ENCODE results near the gene HPX. TPM values are rescaled to one million over a fixed set of nuclear protein-coding genes. Genes with fewer than 3 reads are reported as not detected.

HPX gene
- total RNA-seq, result 2.5 and 6.1 TPM in 2 replicates
- long read RNA-seq, partial matches to known transcripts, result 0 of 1 reads
- long read RNA-seq, other reads (novel, unspliced or antisense), result 1 of 1 reads

- no peaks in the 10 kb centered on the region for H3K9me3 Mint-ChIP-seq (ENCODE audit: low read depth)
- peaks cover 4% of the 10 kb centered on the region for H3K27me3 Mint-ChIP-seq
These were observed at the start of gene HPX for GRCh38 chr11:6440906-6441358. HPX (minus strand) TSS chr11:6440987; CDS start chr11:6440963, 24 bp downstream.

GRCh38 chr11:6489306-6489705 is 48.5 kb upstream of the HPX start:
- no peak for DNase-seq (ENCODE audit: low spot score, unreplicated experiment)

More at GRCh38 chr11:6440906-6441358, at the start of gene HPX:
- no peak for TF ChIP-seq CTCF (IDR thresholded peaks at IDR 0.05; ENCODE audit: unreplicated experiment)
- Mint-ChIP-seq H3K4me1 (ENCODE audit: low read depth) (peaks cover 8% of the 10 kb centered on the region), H3K4me3 (ENCODE audit: low read depth) (no peak within 1 kb of the TSS), H3K36me3 (ENCODE audit: insufficient read depth) (no peaks in the 10 kb centered on the region), H3K27ac (no peak within 1 kb of the TSS)
- DNase-seq (ENCODE audit: low spot score, unreplicated experiment), result no peak

GRCh38 chr11:6488821-6489220 is 48.0 kb upstream of the HPX start:
- TF ChIP-seq CTCF (IDR thresholded peaks at IDR 0.05; ENCODE audit: unreplicated experiment), result no peak
- Mint-ChIP-seq H3K27me3 (no peaks in the 10 kb centered on the region), H3K27ac (no peak overlapping the region), H3K9me3 (ENCODE audit: low read depth) (no peaks in the 10 kb centered on the region), H3K36me3 (ENCODE audit: insufficient read depth) (peaks cover 3% of the 10 kb centered on the region), H3K4me1 (ENCODE audit: low read depth) (peaks cover 7% of the 10 kb centered on the region), H3K4me3 (ENCODE audit: low read depth) (no peak overlapping the region)
- DNase-seq (ENCODE audit: low spot score, unreplicated experiment), result no peak

More at GRCh38 chr11:6489306-6489705, 48.5 kb upstream of the HPX start:
- Mint-ChIP-seq H3K36me3 (ENCODE audit: insufficient read depth) (peaks cover 3% of the 10 kb centered on the region), H3K27me3 (no peaks in the 10 kb centered on the region), H3K9me3 (ENCODE audit: low read depth) (no peaks in the 10 kb centered on the region), H3K4me1 (ENCODE audit: low read depth) (peaks cover 7% of the 10 kb centered on the region), H3K4me3 (ENCODE audit: low read depth) (no peak overlapping the region), H3K27ac (no peak overlapping the region)
- TF ChIP-seq CTCF (IDR thresholded peaks at IDR 0.05; ENCODE audit: unreplicated experiment), result no peak

GRCh38 chr11:6488342-6488741 is 47.6 kb upstream of the HPX start:
- no peak for TF ChIP-seq CTCF (IDR thresholded peaks at IDR 0.05; ENCODE audit: unreplicated experiment)
- H3K4me1 Mint-ChIP-seq (ENCODE audit: low read depth), result peaks cover 7% of the 10 kb centered on the region
- no peaks in the 10 kb centered on the region for H3K9me3 Mint-ChIP-seq (ENCODE audit: low read depth)
- DNase-seq (ENCODE audit: low spot score, unreplicated experiment), result no peak
- no peaks in the 10 kb centered on the region for H3K27me3 Mint-ChIP-seq
- no peak overlapping the region for H3K27ac Mint-ChIP-seq
- no peak overlapping the region for H3K4me3 Mint-ChIP-seq (ENCODE audit: low read depth)
- peaks cover 5% of the 10 kb centered on the region for H3K36me3 Mint-ChIP-seq (ENCODE audit: insufficient read depth)

- no peak for TF ChIP-seq CTCF (IDR thresholded peaks at IDR 0.05; ENCODE audit: unreplicated experiment)
- Mint-ChIP-seq H3K27me3 (no peaks in the 10 kb centered on the region), H3K9me3 (ENCODE audit: low read depth) (no peaks in the 10 kb centered on the region), H3K36me3 (ENCODE audit: insufficient read depth) (peaks cover 11% of the 10 kb centered on the region), H3K4me3 (ENCODE audit: low read depth) (no peak overlapping the region), H3K4me1 (ENCODE audit: low read depth) (peaks cover 12% of the 10 kb centered on the region), H3K27ac (no peak overlapping the region)
- DNase-seq (ENCODE audit: low spot score, unreplicated experiment), result no peak
These were observed 46.2 kb upstream of the HPX start for GRCh38 chr11:6486938-6487337.
